ENCODE data around the gene RBM15.
A peak's percentile ranks its signal among the peaks of the same experiment; 100 is the strongest.

Gene RBM15

DNA sequence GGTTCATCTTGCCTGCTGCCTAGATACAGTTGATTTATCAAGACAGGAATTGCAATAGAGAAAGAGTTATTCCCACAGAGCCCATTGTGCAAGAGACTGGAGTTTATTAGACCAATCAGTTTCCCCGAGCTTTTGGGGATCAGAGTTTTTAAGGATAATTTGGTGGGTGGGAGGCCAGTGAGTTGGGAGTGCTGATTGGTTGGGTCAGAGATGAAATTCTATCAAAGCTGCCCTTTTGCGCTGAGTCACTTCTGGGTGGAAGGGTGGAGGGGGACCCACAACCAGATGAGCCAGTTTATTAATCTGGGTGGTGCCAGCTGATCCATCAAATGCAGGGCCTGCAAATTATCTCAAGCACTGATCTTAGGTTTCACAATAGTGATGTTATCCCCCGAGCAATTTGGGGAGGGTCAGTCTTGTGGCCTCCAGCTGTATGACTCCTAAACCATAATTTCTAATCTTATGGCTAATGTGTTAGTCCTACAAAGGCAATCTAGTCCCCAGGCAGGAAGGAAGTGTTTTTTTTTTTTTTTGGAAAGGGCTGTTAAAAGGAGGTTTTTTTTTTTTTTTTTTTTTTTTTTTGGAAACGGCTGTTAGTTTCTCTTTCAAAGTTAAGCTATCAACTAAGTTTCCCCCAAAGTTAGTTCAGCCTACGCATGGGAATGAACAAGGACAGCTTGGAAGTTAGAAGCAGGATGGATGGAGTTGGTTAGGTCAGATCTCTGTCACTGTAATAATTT is 44.2 kb downstream of the RBM15 start:
- no peak for DNase-seq
- TF ChIP-seq, protein P1, sequence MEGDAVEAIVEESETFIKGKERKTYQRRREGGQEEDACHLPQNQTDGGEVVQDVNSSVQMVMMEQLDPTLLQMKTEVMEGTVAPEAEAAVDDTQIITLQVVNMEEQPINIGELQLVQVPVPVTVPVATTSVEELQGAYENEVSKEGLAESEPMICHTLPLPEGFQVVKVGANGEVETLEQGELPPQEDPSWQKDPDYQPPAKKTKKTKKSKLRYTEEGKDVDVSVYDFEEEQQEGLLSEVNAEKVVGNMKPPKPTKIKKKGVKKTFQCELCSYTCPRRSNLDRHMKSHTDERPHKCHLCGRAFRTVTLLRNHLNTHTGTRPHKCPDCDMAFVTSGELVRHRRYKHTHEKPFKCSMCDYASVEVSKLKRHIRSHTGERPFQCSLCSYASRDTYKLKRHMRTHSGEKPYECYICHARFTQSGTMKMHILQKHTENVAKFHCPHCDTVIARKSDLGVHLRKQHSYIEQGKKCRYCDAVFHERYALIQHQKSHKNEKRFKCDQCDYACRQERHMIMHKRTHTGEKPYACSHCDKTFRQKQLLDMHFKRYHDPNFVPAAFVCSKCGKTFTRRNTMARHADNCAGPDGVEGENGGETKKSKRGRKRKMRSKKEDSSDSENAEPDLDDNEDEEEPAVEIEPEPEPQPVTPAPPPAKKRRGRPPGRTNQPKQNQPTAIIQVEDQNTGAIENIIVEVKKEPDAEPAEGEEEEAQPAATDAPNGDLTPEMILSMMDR (IDR thresholded peaks at IDR 0.05; ENCODE audit: low read depth, low read length), result no peak
- Histone ChIP-seq H3K36me3 (peaks cover 14% of the 10 kb centered on the region), H3K27me3 (ENCODE audit: insufficient read depth, low read depth, severe bottlenecking) (no peaks in the 10 kb centered on the region), H3K4me3 (ENCODE audit: low read depth, low read length) (no peak overlapping the region), H3K9me3 (ENCODE audit: severe bottlenecking) (no peaks in the 10 kb centered on the region), H3K27ac (no peak overlapping the region)

DNA sequence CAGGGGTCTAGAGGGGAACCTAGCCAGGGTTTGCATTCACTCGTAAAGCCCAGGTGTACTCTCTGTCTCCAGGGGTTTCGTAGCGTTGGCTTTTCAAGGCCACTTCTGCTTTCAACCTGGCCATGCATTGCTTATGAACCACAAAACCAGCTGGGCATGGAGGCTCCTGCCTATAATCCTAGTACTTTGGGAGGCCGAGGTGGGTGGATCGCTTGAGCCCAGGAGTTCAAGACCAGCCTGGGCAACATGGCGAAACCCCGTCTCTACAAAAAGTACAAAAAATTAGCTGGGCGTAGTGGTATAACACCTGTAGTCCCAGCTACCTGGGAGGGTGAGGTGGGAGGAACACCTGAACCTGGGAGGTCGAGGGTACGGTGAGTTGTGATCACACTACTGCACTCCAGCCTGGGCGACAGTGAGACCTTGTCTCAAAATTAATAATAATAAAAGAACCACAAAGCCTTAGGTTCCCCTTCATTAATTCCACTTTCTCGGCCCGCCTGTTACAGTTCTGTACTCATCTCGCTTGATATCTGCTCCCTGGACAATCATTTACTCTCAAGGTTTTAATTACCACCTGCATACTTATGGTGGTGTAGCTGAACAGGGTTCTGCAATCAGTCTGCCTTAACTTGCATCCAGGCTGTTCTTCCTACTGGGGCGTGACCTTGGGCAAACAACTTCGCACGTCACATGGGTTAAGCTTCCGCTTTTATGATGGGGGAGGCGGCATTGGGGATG is 45.6 kb downstream of the RBM15 start:
- H3K4me3 ChIP-seq (ENCODE audit: low read depth, low read length), result no peak overlapping the region
- no peaks in the 10 kb centered on the region for H3K9me3 ChIP-seq (ENCODE audit: severe bottlenecking)
- peaks cover 9% of the 10 kb centered on the region for H3K36me3 ChIP-seq
- no peaks in the 10 kb centered on the region for H3K27me3 ChIP-seq (ENCODE audit: insufficient read depth, low read depth, severe bottlenecking)
- H3K27ac ChIP-seq, result no peak overlapping the region
- DNase-seq, result no peak
- TF ChIP-seq, protein P1 (IDR thresholded peaks at IDR 0.05; ENCODE audit: low read depth, low read length), result no peak

DNA sequence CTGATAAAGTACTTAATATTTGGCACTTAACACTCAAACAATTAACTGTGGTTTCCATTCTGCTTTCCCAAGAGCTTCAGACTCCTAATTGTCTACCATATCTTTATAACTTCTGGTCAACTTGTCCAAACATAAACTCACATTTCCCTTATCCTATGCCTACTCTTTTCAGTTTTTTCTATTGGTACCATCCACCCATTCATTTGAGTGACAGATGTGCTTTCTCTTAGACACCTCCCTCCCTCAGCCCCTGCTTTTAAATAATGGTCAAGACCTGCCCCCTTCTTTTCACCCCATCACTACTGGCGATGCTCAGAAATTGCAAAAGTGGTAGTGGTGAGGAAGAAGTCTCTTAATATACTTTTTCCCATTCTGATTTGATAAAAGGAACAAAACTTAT is 46.2 kb downstream of the RBM15 start:
- no peak overlapping the region for H3K4me3 ChIP-seq (ENCODE audit: low read depth, low read length)
- no peak overlapping the region for H3K27ac ChIP-seq
- DNase-seq, result no peak

DNA sequence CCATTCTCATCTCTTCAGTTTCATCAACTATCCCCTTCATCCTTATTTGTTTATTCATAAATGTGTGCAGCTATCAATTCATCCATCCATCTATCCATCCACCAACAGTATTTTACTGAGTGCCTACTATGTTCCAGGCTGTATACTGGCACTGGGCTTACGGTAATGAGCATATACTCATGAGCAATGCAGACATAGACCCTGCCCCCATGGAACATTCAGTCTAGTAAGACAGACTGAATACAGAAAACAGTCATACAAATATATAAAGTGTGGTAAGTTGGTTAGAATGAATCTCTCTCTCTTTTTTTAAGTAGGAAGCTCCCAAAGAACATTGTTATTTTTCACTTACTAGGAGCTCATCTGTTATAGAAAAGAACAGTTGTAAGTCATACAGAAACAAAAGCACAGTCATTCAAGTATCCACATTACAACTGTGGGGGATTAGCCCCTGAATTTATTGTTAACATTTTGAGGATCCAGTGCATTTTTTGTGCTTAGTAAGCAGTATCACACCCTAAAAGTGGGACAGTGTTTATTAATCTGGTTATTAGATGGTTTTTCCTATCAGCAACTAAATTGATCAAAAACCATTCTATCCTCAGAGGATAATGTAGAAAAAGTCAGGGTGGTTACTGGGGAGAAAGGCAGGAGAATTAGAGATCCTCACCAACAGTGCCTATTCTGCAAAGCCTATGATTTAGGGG is 48.0 kb downstream of the RBM15 start:
- H3K27ac ChIP-seq, result no peak overlapping the region
- TF ChIP-seq, protein P1 (IDR thresholded peaks at IDR 0.05; ENCODE audit: low read depth, low read length), result no peak
- peaks cover 9% of the 10 kb centered on the region for H3K36me3 ChIP-seq
- H3K4me3 ChIP-seq (ENCODE audit: low read depth, low read length), result no peak overlapping the region
- H3K9me3 ChIP-seq (ENCODE audit: severe bottlenecking), result no peaks in the 10 kb centered on the region
- H3K27me3 ChIP-seq (ENCODE audit: insufficient read depth, low read depth, severe bottlenecking), result no peaks in the 10 kb centered on the region
- no peak for DNase-seq

More for the DNA sequence above, 46.2 kb downstream of the RBM15 start:
- Histone ChIP-seq H3K36me3 (peaks cover 9% of the 10 kb centered on the region), H3K9me3 (ENCODE audit: severe bottlenecking) (no peaks in the 10 kb centered on the region), H3K27me3 (ENCODE audit: insufficient read depth, low read depth, severe bottlenecking) (no peaks in the 10 kb centered on the region)
- TF ChIP-seq, protein P1 (IDR thresholded peaks at IDR 0.05; ENCODE audit: low read depth, low read length), result no peak

DNA sequence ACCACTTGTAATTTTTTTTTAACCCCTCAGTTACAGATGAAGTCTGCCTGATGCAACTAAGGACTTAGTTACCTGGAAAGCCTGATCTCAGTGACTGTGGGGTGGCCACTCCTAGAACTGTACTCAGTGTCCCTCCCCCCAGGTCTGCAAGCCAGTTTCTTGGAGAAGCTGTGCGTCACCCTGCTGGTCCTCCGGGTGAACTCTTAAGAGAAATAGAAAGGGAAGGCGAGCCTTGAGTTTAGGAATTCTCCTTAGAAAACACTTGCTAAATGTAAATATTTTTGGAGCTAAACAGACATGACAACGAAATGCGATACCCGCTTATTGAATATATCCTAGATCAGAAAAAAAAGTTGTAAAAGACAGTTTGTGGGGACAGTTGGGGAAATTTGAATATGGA is 50.9 kb downstream of the RBM15 start:
- H3K9me3 ChIP-seq (ENCODE audit: severe bottlenecking), result no peaks in the 10 kb centered on the region
- H3K27ac ChIP-seq, result no peak overlapping the region
- peak; percentile 22 for DNase-seq
- peaks cover under 1% of the 10 kb centered on the region; the same call in 1 of the 2 replicates for H3K36me3 ChIP-seq
- TF ChIP-seq, protein P1 (IDR thresholded peaks at IDR 0.05; ENCODE audit: low read depth, low read length), result no peak
- no peak overlapping the region for H3K4me3 ChIP-seq (ENCODE audit: low read depth, low read length)
- no peaks in the 10 kb centered on the region for H3K27me3 ChIP-seq (ENCODE audit: insufficient read depth, low read depth, severe bottlenecking)
